Measurements from ENCODE around the gene MPPED2. TPM values are rescaled to one million over a fixed set of nuclear protein-coding genes. Genes with fewer than 3 reads are reported as not detected.

Gene MPPED2
- total RNA-seq, 1 experiment from 2014 or later: not detected

DNA sequence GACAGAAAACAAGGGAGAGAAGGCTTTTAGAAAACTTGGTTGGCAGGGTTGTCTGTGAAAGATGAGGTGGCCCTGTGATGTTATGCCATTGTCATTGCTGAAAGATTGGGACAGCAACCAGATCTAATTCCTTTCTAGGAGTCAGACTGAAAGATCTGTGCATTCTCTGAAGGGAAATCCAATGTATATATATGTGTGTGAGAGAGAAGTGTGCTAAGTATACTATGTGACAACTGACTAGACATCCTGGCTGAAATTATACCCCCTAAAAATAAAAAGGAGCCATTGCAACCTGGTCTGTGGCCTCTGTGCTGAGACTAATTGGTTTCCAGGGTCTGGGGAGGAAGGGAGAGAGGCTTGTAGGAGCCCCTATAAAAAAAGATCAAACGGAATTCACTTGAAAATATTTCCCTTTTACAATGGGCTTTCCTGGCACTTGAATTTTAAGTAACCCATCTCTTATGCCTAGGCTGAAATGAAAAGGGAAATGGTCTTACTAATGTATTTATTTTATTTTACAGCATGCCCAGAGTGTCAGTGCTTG lies 1.2 kb upstream of the MPPED2 start:
- ChIA-PET CTCF (no interaction called here), POLR2A (no interaction called here)

DNA sequence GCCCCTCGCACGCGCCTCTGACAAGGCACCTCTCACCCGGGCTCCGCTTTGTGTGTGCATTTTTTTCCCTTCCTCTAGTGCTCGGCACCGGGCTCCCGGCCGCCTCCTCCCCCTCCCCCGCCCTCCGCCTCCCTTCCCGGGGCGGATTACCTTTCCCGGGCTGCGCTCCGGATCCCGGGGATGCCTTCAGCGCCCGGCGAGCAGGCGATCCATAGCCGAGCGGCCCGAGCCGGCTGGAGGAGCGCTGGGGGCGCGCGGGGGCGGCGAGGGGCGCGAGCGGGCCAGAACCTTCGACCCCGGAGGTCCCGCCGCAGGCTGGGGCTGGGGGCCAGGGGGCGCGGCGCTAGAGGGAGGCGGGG lies 282 bp downstream of the MPPED2 start:
- H3K4me2 ChIP-seq (ENCODE audit: low read length): no peak overlapping the region
- RAD21 ChIA-PET (ENCODE audit: low non-redundant PET in 1 of 2, low total read pairs in 2 of 2, uncharacterized antibody in 2 of 2, unreplicated experiment in 2 of 2): no interaction called here
- POLR2A ChIA-PET: no interaction called here

More for the DNA sequence above, 1.2 kb upstream of the MPPED2 start:
- no peaks in the 10 kb centered on the region for H3K9me2 ChIP-seq (ENCODE audit: insufficient read depth)
- DNase-seq (ENCODE audit: low read depth, low spot score) (no peak), ATAC-seq (no peak)
- H2AFZ ChIP-seq (ENCODE audit: low read depth, low read length, poor library complexity, severe bottlenecking): no peak overlapping the region
- H3K9ac ChIP-seq (ENCODE audit: low read length): no peak overlapping the region
- H4K20me1 ChIP-seq (ENCODE audit: insufficient read depth): no peaks in the 10 kb centered on the region
- TF ChIP-seq SP1 (IDR thresholded peaks at IDR 0.05; ENCODE audit: low read depth): no peak
- no peak for TF ChIP-seq FOSL1 (IDR thresholded peaks at IDR 0.05; ENCODE audit: low read depth)
- TF ChIP-seq POLR2A (IDR thresholded peaks at IDR 0.05; ENCODE audit: borderline replicate concordance, extremely low read depth, insufficient read depth, insufficient read length): no peak
- no peak overlapping the region for H3K27ac ChIP-seq (ENCODE audit: low read depth, low read length)
- no peaks in the 10 kb centered on the region for H3K79me2 ChIP-seq (ENCODE audit: insufficient read depth, low read length)
- no peaks in the 10 kb centered on the region for H3K4me1 ChIP-seq (ENCODE audit: control insufficient read depth in 1 of 2, insufficient read depth in 2 of 2, low read length in 2 of 2)
- no peak overlapping the region for H3K4me2 ChIP-seq (ENCODE audit: low read length)
- RAD21 ChIA-PET (ENCODE audit: low non-redundant PET in 1 of 2, low total read pairs in 2 of 2, uncharacterized antibody in 2 of 2, unreplicated experiment in 2 of 2): no interaction called here
- no peaks in the 10 kb centered on the region for H3K9me3 ChIP-seq (ENCODE audit: control insufficient read depth in 1 of 2, insufficient read depth in 1 of 2, low read depth in 1 of 2, low read length in 2 of 2)
- no peak overlapping the region for H3K4me3 ChIP-seq (replicated peaks in 1 of 2; ENCODE audit: low read depth in 1 of 2, low read length in 2 of 2)
- H3K27me3 ChIP-seq (ENCODE audit: insufficient read depth, low read length): peaks cover 17% of the 10 kb centered on the region; the same call in 1 of the 2 replicates
- no peaks in the 10 kb centered on the region for H3K36me3 ChIP-seq (ENCODE audit: control insufficient read depth in 1 of 2, insufficient read depth in 2 of 2, low read length in 2 of 2)
- BruUV-seq (replicated peaks): no TSS peak
- intact Hi-C loops (cut with micrococcal nuclease): no loop called here

More for the DNA sequence above, 282 bp downstream of the MPPED2 start:
- ATAC-seq (no peak), DNase-seq (ENCODE audit: low read depth, low spot score) (no peak)
- intact Hi-C loops (cut with micrococcal nuclease): no loop called here
- H3K9me2 ChIP-seq (ENCODE audit: insufficient read depth): no peaks in the 10 kb centered on the region
- H4K20me1 ChIP-seq (ENCODE audit: insufficient read depth): no peaks in the 10 kb centered on the region
- H3K4me3 ChIP-seq (replicated peaks in 1 of 2; ENCODE audit: low read depth in 1 of 2, low read length in 2 of 2): no peak overlapping the region
- no peaks in the 10 kb centered on the region for H3K36me3 ChIP-seq (ENCODE audit: control insufficient read depth in 1 of 2, insufficient read depth in 2 of 2, low read length in 2 of 2)
- TF ChIP-seq SIN3A (IDR thresholded peaks at IDR 0.05; ENCODE audit: low read depth) (no peak), ZFX (IDR thresholded peaks at IDR 0.05) (no peak), TCF7L2 (IDR thresholded peaks at IDR 0.05; ENCODE audit: borderline replicate concordance, extremely low read depth, insufficient read depth, insufficient read length) (no peak), CBX3 (IDR thresholded peaks at IDR 0.05; ENCODE audit: low read depth) (no peak), YY1 (IDR thresholded peaks at IDR 0.05; ENCODE audit: extremely low read depth, insufficient replicate concordance, low read depth, low read length) (no peak), EZH2 (IDR thresholded peaks at IDR 0.05) (no peak)
- H3K27me3 ChIP-seq (ENCODE audit: insufficient read depth, low read length): peaks cover 17% of the 10 kb centered on the region; the same call in 1 of the 2 replicates
- no peaks in the 10 kb centered on the region for H3K79me2 ChIP-seq (ENCODE audit: insufficient read depth, low read length)
- H2AFZ ChIP-seq (ENCODE audit: low read depth, low read length, poor library complexity, severe bottlenecking): no peak overlapping the region
- H3K4me1 ChIP-seq (ENCODE audit: control insufficient read depth in 1 of 2, insufficient read depth in 2 of 2, low read length in 2 of 2): no peaks in the 10 kb centered on the region
- BruUV-seq (replicated peaks): no TSS peak
- CTCF ChIA-PET: no interaction called here
- H3K27ac ChIP-seq (ENCODE audit: low read depth, low read length): no peak overlapping the region
- no peak overlapping the region for H3K9ac ChIP-seq (ENCODE audit: low read length)
- H3K9me3 ChIP-seq (ENCODE audit: control insufficient read depth in 1 of 2, insufficient read depth in 1 of 2, low read depth in 1 of 2, low read length in 2 of 2): no peaks in the 10 kb centered on the region
